Suprapubic skin (tissue), 4 donors: ENCODE measurements around the gene DNPH1. TPM values are rescaled to one million over a fixed set of nuclear protein-coding genes. Genes with fewer than 3 reads are reported as not detected.

Experiments
- DNase-seq, 2 donors: peaks; one replicate each; pipeline ENCODE4 v3.0.0-alpha.2; 2019; ENCODE audit warnings: low spot score in 2 of 2
- H3K27ac ChIP-seq: fragments of 200-600 bp; sonication (generic); one replicate; pipeline ENCODE4 v1.5.1; 2019
- H3K27me3 ChIP-seq: fragments of 200-600 bp; sonication (generic); one replicate; pipeline ENCODE4 v1.5.1; 2019
- H3K36me3 ChIP-seq: fragments of 200-600 bp; sonication (generic); one replicate; pipeline ENCODE4 v1.5.1; 2019
- H3K4me1 ChIP-seq: fragments of 200-600 bp; sonication (generic); one replicate; pipeline ENCODE4 v1.5.1; 2019
- H3K4me3 ChIP-seq: fragments of 200-600 bp; sonication (generic); one replicate; pipeline ENCODE4 v1.5.1; 2019; ENCODE audit warnings: mild to moderate bottlenecking
- H3K9me3 ChIP-seq: fragments of 200-600 bp; sonication (generic); one replicate; pipeline ENCODE4 v1.5.1; 2019
- EP300 ChIP-seq: sonication (generic); formaldehyde crosslinking; IDR thresholded peaks from one replicate; pipeline ENCODE4 v1.6.1; 2017; ENCODE audit warnings: antibody characterized with exemption
- POLR2A ChIP-seq, 2 donors: fragments of 450-650 bp; IDR thresholded peaks; one replicate each; pipeline ENCODE4 v1.6.1; 2017; ENCODE audit warnings: antibody characterized with exemption in 2 of 2, mild to moderate bottlenecking in 2 of 2, moderate library complexity in 2 of 2
- POLR2AphosphoS5 ChIP-seq, 3 donors: sonication (generic); formaldehyde crosslinking; IDR thresholded peaks; one replicate each; pipeline ENCODE4 v1.6.1; 2017; ENCODE audit warnings: antibody characterized with exemption in 3 of 3
- WGBS: methylation state at CpG from one replicate; pipeline ENCODE4 v1.1.5; 2018; 5-methylcytosine and 5-hydroxymethylcytosine counted together
- total RNA-seq, 4 donors: library from RNA; depleted of rRNA; stranded (reverse); fragments of >200 nt; gene quantifications; one replicate each; pipeline ENCODE4 v1.1.0, GENCODE V29; 2016
- TF ChIP-seq, protein P1 (sequence below), 2 donors: fragments of 200-600 bp in 1 of 2; fragments of 450-650 bp in 1 of 2; sonication (generic) in 1 of 2; IDR thresholded peaks; one replicate each; pipeline ENCODE4 v1.5.1; 2016 to 2019; ENCODE audit warnings: antibody characterized with exemption in 2 of 2, mild to moderate bottlenecking in 1 of 2, moderate library complexity in 1 of 2

Gene DNPH1
- total RNA-seq, 4 donors from 2014 or later = 21.9 to 88.4 (median 74.4) TPM

GRCh38 chr6:43229803-43230620, 731 bp upstream of the DNPH1 start:
- Histone ChIP-seq H3K9me3 (no peaks in the 10 kb centered on the region), H3K4me1 (peaks cover 19% of the 10 kb centered on the region), H3K36me3 (no peaks in the 10 kb centered on the region), H3K27me3 (no peaks in the 10 kb centered on the region), H3K4me3 (peak overlapping the region; percentile 80), H3K27ac (no peak overlapping the region)
- TF ChIP-seq, protein P1, sequence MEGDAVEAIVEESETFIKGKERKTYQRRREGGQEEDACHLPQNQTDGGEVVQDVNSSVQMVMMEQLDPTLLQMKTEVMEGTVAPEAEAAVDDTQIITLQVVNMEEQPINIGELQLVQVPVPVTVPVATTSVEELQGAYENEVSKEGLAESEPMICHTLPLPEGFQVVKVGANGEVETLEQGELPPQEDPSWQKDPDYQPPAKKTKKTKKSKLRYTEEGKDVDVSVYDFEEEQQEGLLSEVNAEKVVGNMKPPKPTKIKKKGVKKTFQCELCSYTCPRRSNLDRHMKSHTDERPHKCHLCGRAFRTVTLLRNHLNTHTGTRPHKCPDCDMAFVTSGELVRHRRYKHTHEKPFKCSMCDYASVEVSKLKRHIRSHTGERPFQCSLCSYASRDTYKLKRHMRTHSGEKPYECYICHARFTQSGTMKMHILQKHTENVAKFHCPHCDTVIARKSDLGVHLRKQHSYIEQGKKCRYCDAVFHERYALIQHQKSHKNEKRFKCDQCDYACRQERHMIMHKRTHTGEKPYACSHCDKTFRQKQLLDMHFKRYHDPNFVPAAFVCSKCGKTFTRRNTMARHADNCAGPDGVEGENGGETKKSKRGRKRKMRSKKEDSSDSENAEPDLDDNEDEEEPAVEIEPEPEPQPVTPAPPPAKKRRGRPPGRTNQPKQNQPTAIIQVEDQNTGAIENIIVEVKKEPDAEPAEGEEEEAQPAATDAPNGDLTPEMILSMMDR (IDR thresholded peaks at IDR 0.05) = no peak
- TF ChIP-seq EP300 = no peak
- 73% methylated on average over 17 of the region's 17 CpGs for WGBS
- peak in 1 of 2 donors; percentile 64 for DNase-seq

DNA sequence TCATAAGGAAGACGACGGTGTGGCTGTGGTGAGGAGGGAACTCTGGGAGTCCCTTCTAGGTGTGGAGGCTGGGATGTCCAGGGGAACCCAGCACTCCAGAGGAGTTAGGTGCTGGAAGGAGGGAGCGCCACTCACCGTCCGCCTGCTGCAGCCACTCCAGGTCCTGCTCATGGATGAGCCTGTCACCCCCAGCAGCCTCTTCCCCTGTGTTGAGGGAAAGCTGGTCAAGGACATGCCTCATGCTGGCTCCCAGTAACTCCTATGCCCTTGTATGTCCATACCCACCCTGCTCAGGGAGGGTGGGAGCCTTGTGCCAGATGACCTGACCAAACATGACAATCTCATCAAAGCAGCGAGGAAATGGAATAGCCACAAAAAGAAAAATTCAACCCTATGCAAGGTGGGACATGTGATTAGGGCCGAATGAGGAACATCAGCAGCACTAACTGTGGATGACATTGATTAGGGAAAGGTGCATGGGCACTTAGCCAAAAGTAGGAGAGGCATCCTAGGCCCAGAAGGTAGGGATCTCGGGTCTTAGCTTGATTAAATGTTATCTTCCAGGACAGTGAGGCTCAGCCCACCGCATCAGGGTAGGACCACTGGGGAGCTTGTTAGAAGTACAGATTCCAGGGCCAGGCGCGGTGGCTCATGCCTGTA, 3.0 kb downstream of the DNPH1 start:
- Histone ChIP-seq H3K9me3 (no peaks in the 10 kb centered on the region), H3K4me3 (no peak overlapping the region), H3K27ac (no peak overlapping the region), H3K27me3 (no peaks in the 10 kb centered on the region), H3K36me3 (peaks cover 20% of the 10 kb centered on the region), H3K4me1 (peaks cover 32% of the 10 kb centered on the region)
- TF ChIP-seq, protein P1 (IDR thresholded peaks at IDR 0.05) = no peak
- TF ChIP-seq EP300 (no peak), POLR2A (IDR thresholded peaks at IDR 0.05) (no peak), POLR2AphosphoS5 (IDR thresholded peaks at IDR 0.05) (no peak)
- DNase-seq = no peak
- WGBS = 92% methylated on average over 11 of the region's 11 CpGs

GRCh38 chr6:43223175-43223574, 6.1 kb downstream of the DNPH1 start:
- Histone ChIP-seq H3K27ac (no peak overlapping the region), H3K27me3 (no peaks in the 10 kb centered on the region), H3K9me3 (no peaks in the 10 kb centered on the region), H3K4me3 (no peak overlapping the region), H3K36me3 (peaks cover 42% of the 10 kb centered on the region), H3K4me1 (peaks cover 21% of the 10 kb centered on the region)
- WGBS = 76% methylated on average over 11 of the region's 14 CpGs
- TF ChIP-seq, protein P1 (IDR thresholded peaks at IDR 0.05) = no peak
- TF ChIP-seq POLR2AphosphoS5 (IDR thresholded peaks at IDR 0.05) (no peak), POLR2A (IDR thresholded peaks at IDR 0.05) (no peak), EP300 (no peak)
- DNase-seq = peak in 1 of 2 donors; percentile 68

GRCh38 chr6:43222418-43223059, 6.7 kb downstream of the DNPH1 start:
- H3K9me3 ChIP-seq = no peaks in the 10 kb centered on the region
- TF ChIP-seq, protein P1 (IDR thresholded peaks at IDR 0.05) = no peak
- no peak for TF ChIP-seq EP300
- TF ChIP-seq POLR2AphosphoS5 (IDR thresholded peaks at IDR 0.05) = no peak
- no peak for TF ChIP-seq POLR2A (IDR thresholded peaks at IDR 0.05)
- WGBS = 79% methylated on average over 14 of the region's 15 CpGs
- no peaks in the 10 kb centered on the region for H3K27me3 ChIP-seq
- H3K36me3 ChIP-seq = peaks cover 48% of the 10 kb centered on the region
- H3K4me1 ChIP-seq = peaks cover 15% of the 10 kb centered on the region
- no peak overlapping the region for H3K4me3 ChIP-seq
- no peak for DNase-seq
- H3K27ac ChIP-seq = no peak overlapping the region
